GM10266 (cell line): ENCODE data around the gene PRPH2.

Experiments used
- DNase-seq: peaks from one replicate; pipeline ENCODE4 v3.0.0; 2012; ENCODE audit errors: extremely low spot score
- TF ChIP-seq, protein P1 (sequence below): IDR thresholded peaks from 2 replicates; pipeline ENCODE4 v1.5.1; 2012; ENCODE audit warnings: mild to moderate bottlenecking, low read depth; ENCODE audit not compliant: control insufficient read depth, insufficient read depth; ENCODE audit errors: missing control alignments

Gene PRPH2

DNA sequence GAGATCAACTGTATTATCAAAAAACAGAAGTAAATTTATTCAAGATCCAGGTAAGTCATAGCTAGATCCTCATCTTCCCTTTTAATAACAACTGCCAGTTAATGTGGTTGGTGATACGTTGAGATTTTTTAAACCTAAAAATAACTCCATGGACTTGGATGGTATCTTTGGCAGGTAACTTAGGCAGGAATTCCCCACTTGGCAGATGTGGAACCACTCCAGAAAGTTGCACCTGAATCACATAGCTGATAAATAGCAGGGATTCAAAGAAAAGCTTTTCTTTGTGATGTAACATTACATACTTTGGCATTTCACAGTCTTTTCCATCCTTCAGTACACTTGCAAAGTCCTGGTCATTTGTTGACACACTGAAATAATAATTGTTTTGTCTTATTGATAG, 62.6 kb downstream of the PRPH2 start:
- TF ChIP-seq, protein P1, sequence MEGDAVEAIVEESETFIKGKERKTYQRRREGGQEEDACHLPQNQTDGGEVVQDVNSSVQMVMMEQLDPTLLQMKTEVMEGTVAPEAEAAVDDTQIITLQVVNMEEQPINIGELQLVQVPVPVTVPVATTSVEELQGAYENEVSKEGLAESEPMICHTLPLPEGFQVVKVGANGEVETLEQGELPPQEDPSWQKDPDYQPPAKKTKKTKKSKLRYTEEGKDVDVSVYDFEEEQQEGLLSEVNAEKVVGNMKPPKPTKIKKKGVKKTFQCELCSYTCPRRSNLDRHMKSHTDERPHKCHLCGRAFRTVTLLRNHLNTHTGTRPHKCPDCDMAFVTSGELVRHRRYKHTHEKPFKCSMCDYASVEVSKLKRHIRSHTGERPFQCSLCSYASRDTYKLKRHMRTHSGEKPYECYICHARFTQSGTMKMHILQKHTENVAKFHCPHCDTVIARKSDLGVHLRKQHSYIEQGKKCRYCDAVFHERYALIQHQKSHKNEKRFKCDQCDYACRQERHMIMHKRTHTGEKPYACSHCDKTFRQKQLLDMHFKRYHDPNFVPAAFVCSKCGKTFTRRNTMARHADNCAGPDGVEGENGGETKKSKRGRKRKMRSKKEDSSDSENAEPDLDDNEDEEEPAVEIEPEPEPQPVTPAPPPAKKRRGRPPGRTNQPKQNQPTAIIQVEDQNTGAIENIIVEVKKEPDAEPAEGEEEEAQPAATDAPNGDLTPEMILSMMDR: no peak
- no peak for DNase-seq

DNA sequence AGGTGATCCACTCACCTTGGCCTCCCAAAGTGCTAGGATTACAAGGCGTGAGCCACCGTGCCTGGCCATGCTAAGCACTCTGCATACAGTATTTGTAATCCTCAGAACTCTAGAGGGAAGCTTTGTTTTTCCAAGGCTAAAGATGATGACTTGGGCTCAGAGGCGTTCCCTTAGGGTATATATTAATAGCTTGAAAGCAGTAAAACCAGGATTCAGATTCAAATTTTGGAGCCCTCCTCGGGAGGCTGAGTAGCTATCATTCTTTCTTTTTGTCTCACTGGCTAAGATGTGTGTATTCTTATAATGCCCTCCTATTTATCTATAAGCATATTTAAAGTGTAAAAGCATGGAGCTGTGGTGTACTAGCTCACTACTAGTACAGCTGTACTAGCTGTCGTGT, 68.5 kb downstream of the PRPH2 start:
- DNase-seq: no peak
- TF ChIP-seq, protein P1: no peak

- TF ChIP-seq, protein P1: no peak
- DNase-seq: no peak
Observed at GRCh38 chr6:42652024-42652746, 70.2 kb downstream of the PRPH2 start.
